Erythroblast (primary cell): Measurements from ENCODE around the gene ALG9.

Experiments used
- GATA1 ChIP-seq: IDR thresholded peaks from 2 replicates; pipeline ENCODE4 v1.6.1; 2011; ENCODE audit warnings: low read depth, mild to moderate bottlenecking, control low read depth, low read length, moderate library complexity
- POLR2A ChIP-seq: IDR thresholded peaks from 2 replicates; pipeline ENCODE4 v1.6.1; 2011; ENCODE audit warnings: mild to moderate bottlenecking, low read length

DNA sequence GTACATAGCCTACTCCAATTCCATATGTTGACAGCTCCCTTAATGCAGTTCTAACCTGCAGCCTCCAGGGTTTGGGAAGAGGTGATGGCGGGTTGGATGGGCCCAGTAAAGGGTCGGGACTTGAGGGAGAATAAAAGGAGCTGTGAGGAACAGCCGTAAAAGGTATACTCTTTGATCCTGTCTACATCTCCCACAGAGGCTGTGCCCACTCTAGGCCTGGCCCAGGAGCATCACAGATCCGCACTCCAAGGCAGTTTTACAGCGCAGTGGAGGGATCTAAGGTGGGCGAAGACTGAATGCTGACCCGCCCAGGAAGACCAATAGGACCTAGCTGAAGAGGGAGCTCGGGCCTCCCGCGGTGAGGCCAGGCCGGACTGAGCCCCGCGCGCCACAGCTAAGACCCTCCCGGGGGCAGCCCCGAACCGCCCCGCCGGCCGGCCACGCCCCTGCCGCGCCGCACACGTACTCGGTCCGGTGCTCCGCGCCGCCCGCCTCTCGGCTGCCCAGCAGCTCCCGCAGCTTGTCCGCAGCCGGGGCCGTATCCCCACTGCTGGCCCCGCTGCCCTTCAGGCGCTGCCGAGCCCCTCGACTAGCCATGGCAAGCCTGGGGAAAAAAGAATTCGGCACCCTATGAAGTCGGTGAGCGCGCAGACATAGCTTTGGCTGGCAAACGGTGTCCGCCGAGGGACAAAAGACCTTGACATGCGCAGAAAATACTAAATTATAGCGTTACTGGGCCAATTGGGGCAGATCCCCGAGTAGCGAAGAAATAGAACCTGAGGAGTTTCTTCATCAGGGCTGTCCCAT is at the start of gene ALG9:
- TF ChIP-seq POLR2A (peak; percentile 64), GATA1 (no peak)
